GM19468 (cell line): Measurements from ENCODE around the gene GASK1A.

Source experiments
- ATAC-seq: cut with Tn5 transposase; IDR thresholded peaks from one replicate; pipeline ENCODE4 v1.9.1; 2021; ENCODE audit warnings: mild to moderate bottlenecking, moderate library complexity, moderate number of reproducible peaks; ENCODE audit not compliant: unreplicated experiment; ENCODE audit errors: extremely low read depth

The GASK1A gene

GRCh38 chr3:43104660-43105595 lies 125.8 kb downstream of the GASK1A start:
- ATAC-seq = no peak

- no peak for ATAC-seq
Observed at GRCh38 chr3:43105596-43106292, 126.6 kb downstream of the GASK1A start, which contains the start of gene POMGNT2. TSS of gene POMGNT2 (minus strand) at chr3:43106079. CDS start at chr3:43081431, 24,648 bp downstream.

- ATAC-seq = no peak
Observed at GRCh38 chr3:43106293-43106628, 127.2 kb downstream of the GASK1A start.
